Panc1 (cell line): Measurements from ENCODE around the gene UNKL.

Source experiments
- CTCF ChIP-seq: fragments of 450-650 bp; IDR thresholded peaks from 2 replicates; pipeline ENCODE4 v1.5.1; 2017; ENCODE audit warnings: mild to moderate bottlenecking
- POLR2AphosphoS5 ChIP-seq: IDR thresholded peaks from 2 replicates; pipeline ENCODE4 v1.6.1; 2012; ENCODE audit warnings: mild to moderate bottlenecking, low read depth, low read length, moderate library complexity
- REST ChIP-seq, 2 experiments: IDR thresholded peaks; 2 replicates each; pipeline ENCODE4 v1.6.1; 2011 to 2012; ENCODE audit warnings: low read depth in 2 of 2, control low read depth in 1 of 2, low read length in 1 of 2, mild to moderate bottlenecking in 1 of 2, moderate library complexity in 1 of 2; ENCODE audit not compliant: insufficient read depth in 1 of 2

- TF ChIP-seq CTCF (no peak), POLR2AphosphoS5 (no peak), REST (IDR thresholded peaks at IDR 0.05; ENCODE audit: insufficient read depth in 1 of 2, low read depth in 2 of 2, low read length in 1 of 2) (no peak)
Measured at GRCh38 chr16:1401758-1402154, 12.7 kb downstream of the UNKL start.
